ENCODE results near the gene LMBR1.

GRCh38 chr7:156819733-156820295 is 73.2 kb downstream of the LMBR1 start:
- TF ChIP-seq CTCF (IDR thresholded peaks at IDR 0.05; ENCODE audit: low read depth, low read length, missing input control), result no peak
- TF ChIP-seq GABPA (IDR thresholded peaks at IDR 0.05 in 1 of 2, conservative IDR thresholded peaks at IDR 0.05 in 1 of 2), result no peak
- TF ChIP-seq ZBTB33 (IDR thresholded peaks at IDR 0.05), result no peak
- TF ChIP-seq RAD21 (IDR thresholded peaks at IDR 0.05), result no peak
